HL-60 (cell line): ENCODE results near the gene HCN4.

ENCODE experiments used
- CTCF ChIP-seq: IDR thresholded peaks from one replicate; pipeline ENCODE4 v1.5.1; 2011; ENCODE audit warnings: low read length, control low read depth, inconsistent platforms; ENCODE audit not compliant: insufficient read depth
- POLR2AphosphoS5 ChIP-seq: IDR thresholded peaks from 2 replicates; pipeline ENCODE4 v1.6.1; 2012; ENCODE audit warnings: low read depth
- REST ChIP-seq: IDR thresholded peaks from 2 replicates; pipeline ENCODE4 v1.6.1; 2012; ENCODE audit warnings: low read depth; ENCODE audit not compliant: insufficient replicate concordance

- TF ChIP-seq CTCF = no peak
- TF ChIP-seq REST = no peak
- TF ChIP-seq POLR2AphosphoS5 = no peak
Observed at GRCh38 chr15:73355612-73356265, 13.0 kb downstream of the HCN4 start.
